Endothelial cell of umbilical vein (primary cell): ENCODE results near the gene DOCK1. TPM values are rescaled to one million over a fixed set of nuclear protein-coding genes. Genes with fewer than 3 reads are reported as not detected.

Source experiments
- BruUV-seq: library from RNA; stranded (reverse); fragments of 400-500 nt; replicated peaks from 2 replicates; lab custom pipeline; 2021; lab: Mats Ljungman, UMichigan
- CTCF ChIA-PET: fragments of 300-600, 350-600 bp; sonication (Branson Sonifier 250); formaldehyde crosslinking; loops from one replicate; lab custom pipeline; 2021; ENCODE audit warnings: antibody characterized with exemption, inconsistent platforms; lab: Charles Lee
- POLR2A ChIA-PET: fragments of 300-600, 350-600 bp; sonication (Branson Sonifier 250); formaldehyde crosslinking; loops from one replicate; lab custom pipeline; 2021; ENCODE audit warnings: antibody characterized with exemption, inconsistent platforms; lab: Charles Lee
- DNase-seq: peaks from one replicate; pipeline ENCODE4 v3.0.0-alpha.2; 2011; ENCODE audit warnings: low read depth, low spot score
- FAIRE-seq: peaks from 2 replicates; lab custom pipeline; 2011; peaks lifted over from hg19 to GRCh38; lab: Jason Lieb, UNC
- H2AFZ ChIP-seq: 2 replicates; pipeline ENCODE4 v1.6.0; 2012; ENCODE audit warnings: low read depth, low read length, control low read depth, inconsistent platforms
- H3K27ac ChIP-seq: 2 replicates; pipeline ENCODE4 v1.5.1; 2011; ENCODE audit warnings: low read depth, mild to moderate bottlenecking, control low read depth, low read length, moderate library complexity; ENCODE audit not compliant: insufficient read depth
- H3K27me3 ChIP-seq, 2 experiments: 2 replicates each; pipeline versions ENCODE4 v1.6.0 to v1.6.1; 2011; ENCODE audit warnings: low read length in 2 of 2, mixed read lengths in 1 of 2; ENCODE audit not compliant: control insufficient read depth in 2 of 2, insufficient read depth in 2 of 2
- H3K36me3 ChIP-seq, 2 experiments: 2 replicates in 1 of 2; 3 replicates in 1 of 2; pipeline ENCODE4 v1.5.1; 2011; ENCODE audit warnings: low read length in 2 of 2, mild to moderate bottlenecking in 1 of 2, moderate library complexity in 1 of 2; ENCODE audit not compliant: control insufficient read depth in 2 of 2, insufficient read depth in 2 of 2; ENCODE audit errors: extremely low read depth in 1 of 2
- H3K4me1 ChIP-seq: 3 replicates; pipeline ENCODE4 v1.5.1; 2011; ENCODE audit warnings: mild to moderate bottlenecking, low read length; ENCODE audit not compliant: control insufficient read depth, insufficient read depth; ENCODE audit errors: extremely low read depth
- H3K4me2 ChIP-seq: 2 replicates; pipeline ENCODE4 v1.6.1; 2011; ENCODE audit warnings: low read length, control low read depth, mixed read lengths; ENCODE audit not compliant: insufficient read depth
- H3K4me3 ChIP-seq, 3 experiments: fragments of 200-600 bp in 1 of 3; sonication (generic), shearing (Covaris generic) in 1 of 3; replicated peaks in 1 of 3; 2 replicates each; pipeline ENCODE4 v1.5.1; 2011 to 2016; ENCODE audit warnings: control low read depth in 3 of 3, low read length in 3 of 3, mild to moderate bottlenecking in 2 of 3, inconsistent platforms in 1 of 3, low read depth in 1 of 3, moderate library complexity in 1 of 3; ENCODE audit not compliant: insufficient read depth in 1 of 3
- H3K79me2 ChIP-seq: 2 replicates; pipeline ENCODE4 v1.6.0; 2012; ENCODE audit warnings: low read length, inconsistent platforms; ENCODE audit not compliant: control insufficient read depth, insufficient read depth
- H3K9ac ChIP-seq: replicated peaks from 2 replicates; pipeline ENCODE3; 2011; ENCODE audit warnings: low read length, control low read depth; ENCODE audit not compliant: insufficient read depth; ENCODE audit errors: extremely low read depth
- H3K9me1 ChIP-seq: replicated peaks from 3 replicates; pipeline ENCODE4 v1.6.0; 2011; ENCODE audit warnings: mild to moderate bottlenecking, low read length; ENCODE audit not compliant: control insufficient read depth, insufficient read depth; ENCODE audit errors: extremely low read depth
- H3K9me3 ChIP-seq: replicated peaks from 2 replicates; pipeline ENCODE4 v1.5.1; 2012; ENCODE audit warnings: low read length, inconsistent platforms; ENCODE audit not compliant: control insufficient read depth, insufficient read depth
- H4K20me1 ChIP-seq: replicated peaks from 2 replicates; pipeline ENCODE3; 2011; ENCODE audit warnings: mild to moderate bottlenecking, low read length; ENCODE audit not compliant: control insufficient read depth, insufficient read depth; ENCODE audit errors: extremely low read depth
- EZH2 ChIP-seq: IDR thresholded peaks from 2 replicates; pipeline ENCODE4 v1.6.1; 2012; ENCODE audit warnings: borderline replicate concordance, low read depth, mild to moderate bottlenecking, moderate library complexity, low read length, inconsistent platforms; ENCODE audit not compliant: severe bottlenecking
- FOS ChIP-seq: IDR thresholded peaks from 2 replicates; pipeline ENCODE4 v1.6.1; 2011; ENCODE audit warnings: mild to moderate bottlenecking, low read length, moderate library complexity, borderline replicate concordance; ENCODE audit not compliant: insufficient read depth
- GATA2 ChIP-seq: IDR thresholded peaks from 2 replicates; pipeline ENCODE4 v1.7.0; 2011; ENCODE audit warnings: low read depth, mild to moderate bottlenecking, moderate library complexity, mixed read lengths, low read length; ENCODE audit not compliant: insufficient read length, insufficient read depth
- JUN ChIP-seq: IDR thresholded peaks from 2 replicates; pipeline ENCODE4 v1.6.1; 2011; ENCODE audit warnings: borderline replicate concordance, low read depth; ENCODE audit not compliant: insufficient read length, insufficient read depth
- MYC ChIP-seq: IDR thresholded peaks from one replicate; pipeline ENCODE4 v1.6.1; 2011; ENCODE audit warnings: mild to moderate bottlenecking, low read depth, low read length
- POLR2A ChIP-seq: IDR thresholded peaks from 2 replicates; pipeline ENCODE4 v1.6.1; 2012; ENCODE audit warnings: low read depth, mild to moderate bottlenecking, control low read depth, low read length
- POLR2AphosphoS5 ChIP-seq: IDR thresholded peaks from 2 replicates; pipeline ENCODE4 v1.6.1; 2012; ENCODE audit warnings: low read depth, mild to moderate bottlenecking, control low read depth, low read length, moderate library complexity; ENCODE audit not compliant: insufficient read depth
- dilution Hi-C: fragments of 300-500 bp; cut with MboI; formaldehyde crosslinking; loops from one replicate; pipeline ENCODE4 v1.15.0; 2019; ENCODE audit warnings: low sequenced_read_pairs; ENCODE audit not compliant: extremely low pct_ligation_motif_present
- intact Hi-C: fragments of 100-400 bp; cut with micrococcal nuclease; formaldehyde crosslinking; loops from one replicate; pipeline ENCODE4 v1.10.0; 2022
- polyA plus RNA-seq, 4 experiments: library from polyadenylated mRNA; depleted of rRNA in 3 of 4; stranded (reverse) in 3 of 4; unstranded in 1 of 4; fragments of >200 nt; gene quantifications; 2 replicates each; pipeline versions ENCODE4 v1.2.1 to v1.2.3, GENCODE V29; 2011 to 2012; ENCODE audit warnings: missing spikeins in 1 of 4
- total RNA-seq: library from RNA; stranded (reverse); gene quantifications from 2 replicates; pipeline ENCODE4 v1.2.3, GENCODE V29; 2021
- TF ChIP-seq, protein P1 (sequence below): IDR thresholded peaks from 2 replicates; pipeline ENCODE4 v1.6.1; 2011; ENCODE audit not compliant: insufficient read depth, insufficient read length
- TF ChIP-seq, protein P2 (sequence below), 2 donors: IDR thresholded peaks; 1 replicate in 1 of 2; 2 replicates in 1 of 2; pipeline ENCODE4 v1.5.1; 2011; ENCODE audit warnings: low read length in 2 of 2, mild to moderate bottlenecking in 2 of 2, moderate library complexity in 2 of 2, control low read depth in 1 of 2, inconsistent platforms in 1 of 2, low read depth in 1 of 2; ENCODE audit not compliant: insufficient read depth in 1 of 2; ENCODE audit errors: extremely low read depth in 1 of 2

The DOCK1 gene
- total and polyA plus RNA-seq, 2 donors (not counting 3 experiments of a cell fraction or from before 2014, with no cell fraction given): 22.5 to 83.1 TPM

DNA sequence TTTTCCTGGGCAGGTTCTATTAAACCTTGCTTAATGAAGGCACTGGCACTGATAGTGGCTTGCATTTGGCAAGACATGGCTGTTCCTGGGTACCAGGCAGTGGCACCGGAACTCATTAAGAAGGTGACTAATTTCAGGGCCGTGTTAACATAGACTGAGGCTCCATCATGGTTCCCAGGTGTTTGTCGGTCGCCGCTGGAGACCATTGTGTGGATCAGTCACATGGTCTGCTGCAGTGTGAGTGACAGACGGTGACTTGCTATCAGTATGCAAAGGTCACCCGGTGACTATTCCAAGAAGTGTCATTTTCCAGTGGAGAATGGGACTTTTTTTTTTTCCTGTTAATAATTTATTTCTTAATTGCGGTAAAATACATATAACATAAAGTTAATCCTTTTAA, 184.9 kb downstream of the DOCK1 start:
- dilution Hi-C loops: no loop called here
- no peaks in the 10 kb centered on the region for H3K4me1 ChIP-seq
- no peak overlapping the region for H3K4me2 ChIP-seq
- H3K36me3 ChIP-seq: peaks cover 2 to 3% of the 10 kb centered on the region in 2 experiments
- H3K9me3 ChIP-seq: no peaks in the 10 kb centered on the region
- H4K20me1 ChIP-seq: no peaks in the 10 kb centered on the region
- H3K79me2 ChIP-seq: no peaks in the 10 kb centered on the region
- CTCF ChIA-PET: no interaction called here
- H3K9me1 ChIP-seq: no peaks in the 10 kb centered on the region
- no peaks in the 10 kb centered on the region for H3K27me3 ChIP-seq
- no TSS peak for BruUV-seq
- DNase-seq: no peak
- no peak overlapping the region for H3K27ac ChIP-seq
- POLR2A ChIA-PET: no interaction called here
- H3K9ac ChIP-seq: no peak overlapping the region
- no peak overlapping the region for H2AFZ ChIP-seq
- TF ChIP-seq JUN (no peak), GATA2 (no peak), EZH2 (no peak), POLR2A (no peak), MYC (no peak), POLR2AphosphoS5 (no peak), FOS (no peak)
- TF ChIP-seq, protein P1, sequence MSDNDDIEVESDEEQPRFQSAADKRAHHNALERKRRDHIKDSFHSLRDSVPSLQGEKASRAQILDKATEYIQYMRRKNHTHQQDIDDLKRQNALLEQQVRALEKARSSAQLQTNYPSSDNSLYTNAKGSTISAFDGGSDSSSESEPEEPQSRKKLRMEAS: no peak
- TF ChIP-seq, protein P2, sequence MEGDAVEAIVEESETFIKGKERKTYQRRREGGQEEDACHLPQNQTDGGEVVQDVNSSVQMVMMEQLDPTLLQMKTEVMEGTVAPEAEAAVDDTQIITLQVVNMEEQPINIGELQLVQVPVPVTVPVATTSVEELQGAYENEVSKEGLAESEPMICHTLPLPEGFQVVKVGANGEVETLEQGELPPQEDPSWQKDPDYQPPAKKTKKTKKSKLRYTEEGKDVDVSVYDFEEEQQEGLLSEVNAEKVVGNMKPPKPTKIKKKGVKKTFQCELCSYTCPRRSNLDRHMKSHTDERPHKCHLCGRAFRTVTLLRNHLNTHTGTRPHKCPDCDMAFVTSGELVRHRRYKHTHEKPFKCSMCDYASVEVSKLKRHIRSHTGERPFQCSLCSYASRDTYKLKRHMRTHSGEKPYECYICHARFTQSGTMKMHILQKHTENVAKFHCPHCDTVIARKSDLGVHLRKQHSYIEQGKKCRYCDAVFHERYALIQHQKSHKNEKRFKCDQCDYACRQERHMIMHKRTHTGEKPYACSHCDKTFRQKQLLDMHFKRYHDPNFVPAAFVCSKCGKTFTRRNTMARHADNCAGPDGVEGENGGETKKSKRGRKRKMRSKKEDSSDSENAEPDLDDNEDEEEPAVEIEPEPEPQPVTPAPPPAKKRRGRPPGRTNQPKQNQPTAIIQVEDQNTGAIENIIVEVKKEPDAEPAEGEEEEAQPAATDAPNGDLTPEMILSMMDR (IDR thresholded peaks at IDR 0.05; ENCODE audit: extremely low read depth in 1 of 2, insufficient read depth in 1 of 2, low read depth in 1 of 2, low read length in 2 of 2): no peak
- no peak overlapping the region for H3K4me3 ChIP-seq
- intact Hi-C loops: no loop called here
- FAIRE-seq: no peak
